Measurements from ENCODE around the gene ATP8A2.

- TF ChIP-seq, protein P1, sequence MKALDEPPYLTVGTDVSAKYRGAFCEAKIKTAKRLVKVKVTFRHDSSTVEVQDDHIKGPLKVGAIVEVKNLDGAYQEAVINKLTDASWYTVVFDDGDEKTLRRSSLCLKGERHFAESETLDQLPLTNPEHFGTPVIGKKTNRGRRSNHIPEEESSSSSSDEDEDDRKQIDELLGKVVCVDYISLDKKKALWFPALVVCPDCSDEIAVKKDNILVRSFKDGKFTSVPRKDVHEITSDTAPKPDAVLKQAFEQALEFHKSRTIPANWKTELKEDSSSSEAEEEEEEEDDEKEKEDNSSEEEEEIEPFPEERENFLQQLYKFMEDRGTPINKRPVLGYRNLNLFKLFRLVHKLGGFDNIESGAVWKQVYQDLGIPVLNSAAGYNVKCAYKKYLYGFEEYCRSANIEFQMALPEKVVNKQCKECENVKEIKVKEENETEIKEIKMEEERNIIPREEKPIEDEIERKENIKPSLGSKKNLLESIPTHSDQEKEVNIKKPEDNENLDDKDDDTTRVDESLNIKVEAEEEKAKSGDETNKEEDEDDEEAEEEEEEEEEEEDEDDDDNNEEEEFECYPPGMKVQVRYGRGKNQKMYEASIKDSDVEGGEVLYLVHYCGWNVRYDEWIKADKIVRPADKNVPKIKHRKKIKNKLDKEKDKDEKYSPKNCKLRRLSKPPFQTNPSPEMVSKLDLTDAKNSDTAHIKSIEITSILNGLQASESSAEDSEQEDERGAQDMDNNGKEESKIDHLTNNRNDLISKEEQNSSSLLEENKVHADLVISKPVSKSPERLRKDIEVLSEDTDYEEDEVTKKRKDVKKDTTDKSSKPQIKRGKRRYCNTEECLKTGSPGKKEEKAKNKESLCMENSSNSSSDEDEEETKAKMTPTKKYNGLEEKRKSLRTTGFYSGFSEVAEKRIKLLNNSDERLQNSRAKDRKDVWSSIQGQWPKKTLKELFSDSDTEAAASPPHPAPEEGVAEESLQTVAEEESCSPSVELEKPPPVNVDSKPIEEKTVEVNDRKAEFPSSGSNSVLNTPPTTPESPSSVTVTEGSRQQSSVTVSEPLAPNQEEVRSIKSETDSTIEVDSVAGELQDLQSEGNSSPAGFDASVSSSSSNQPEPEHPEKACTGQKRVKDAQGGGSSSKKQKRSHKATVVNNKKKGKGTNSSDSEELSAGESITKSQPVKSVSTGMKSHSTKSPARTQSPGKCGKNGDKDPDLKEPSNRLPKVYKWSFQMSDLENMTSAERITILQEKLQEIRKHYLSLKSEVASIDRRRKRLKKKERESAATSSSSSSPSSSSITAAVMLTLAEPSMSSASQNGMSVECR (CRISPR knock-in tag; IDR thresholded peaks at IDR 0.05; ENCODE audit: borderline replicate concordance): no peak
- no peak for TF ChIP-seq ZMAT4 (CRISPR knock-in tag; IDR thresholded peaks at IDR 0.05)
Measured at GRCh38 chr13:25690582-25690981, 318.8 kb downstream of the ATP8A2 start.

Data from WTC11 (cell line).